HG02870 (cell line): ENCODE results near the gene G6PC3.
"Not testable (repeated sequence)": the region's sequence is repeated elsewhere in the genome, so short reads cannot be mapped to it uniquely, and the experiment has no call there.

Source experiments
- ATAC-seq: cut with Tn5 transposase; IDR thresholded peaks from one replicate; pipeline ENCODE4 v1.9.1; 2021; ENCODE audit warnings: mild to moderate bottlenecking, moderate library complexity; ENCODE audit not compliant: unreplicated experiment

G6PC3 gene

DNA sequence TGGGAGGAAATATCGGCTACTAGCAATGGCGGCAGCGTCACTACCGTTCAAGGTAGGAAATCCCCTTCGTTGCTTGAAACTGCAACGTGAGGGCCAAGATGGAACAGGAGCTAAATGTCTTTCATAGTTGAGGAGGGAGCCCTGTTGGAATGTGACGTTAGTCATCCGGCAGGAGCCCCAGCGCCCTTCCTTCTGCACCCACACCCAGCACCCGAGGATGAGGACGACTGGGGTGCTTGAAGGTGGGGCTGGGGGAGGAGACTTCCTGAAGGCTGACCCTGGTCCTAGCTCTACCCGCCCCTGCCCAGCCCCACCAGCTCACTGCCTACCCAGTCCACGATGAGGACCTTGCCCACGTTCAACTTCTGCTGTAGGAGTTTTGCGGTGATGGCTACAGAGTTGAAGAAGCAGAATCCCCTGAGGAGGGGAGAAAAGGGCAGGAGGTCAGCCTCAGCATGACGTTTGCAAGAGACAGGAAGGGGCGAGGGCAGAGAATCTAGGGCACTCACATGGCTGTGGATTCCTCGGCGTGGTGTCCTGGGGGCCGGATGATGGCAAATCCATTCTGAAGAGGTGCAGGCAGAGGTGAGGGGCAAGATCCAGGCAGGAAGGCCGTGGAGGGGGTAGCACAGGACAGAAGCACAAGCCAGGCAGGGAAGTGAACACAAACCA lies 11.9 kb downstream of the G6PC3 start:
- no peak for ATAC-seq

DNA sequence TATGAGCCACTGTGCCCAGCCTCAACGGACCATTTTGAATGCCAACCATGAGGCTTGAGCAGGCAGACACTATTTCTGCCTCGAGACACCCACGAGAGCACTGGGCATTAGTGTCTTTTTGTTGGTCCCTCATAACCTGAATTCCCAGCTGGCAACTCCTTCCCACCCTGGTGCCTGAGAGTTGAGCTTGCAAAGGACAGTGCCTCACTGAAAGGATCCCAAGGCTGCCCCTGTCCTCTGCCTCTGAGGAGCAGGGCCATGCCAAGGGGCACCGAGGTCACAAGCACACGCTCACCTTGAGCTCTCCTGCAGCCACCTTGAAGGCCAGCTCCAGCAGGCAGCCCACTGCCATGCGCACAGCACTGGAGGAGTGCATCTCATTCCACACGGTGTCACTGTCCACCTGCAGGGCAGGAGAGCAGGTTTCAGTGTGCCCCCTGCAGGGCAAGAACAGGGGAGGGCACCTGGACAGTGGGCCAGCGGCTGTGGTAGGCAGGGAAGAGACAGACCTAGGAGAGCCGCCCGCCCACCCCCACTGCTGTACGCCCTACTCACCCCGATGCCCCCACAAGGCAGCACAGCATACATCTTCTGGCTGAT lies 12.8 kb downstream of the G6PC3 start:
- no peak for ATAC-seq

DNA sequence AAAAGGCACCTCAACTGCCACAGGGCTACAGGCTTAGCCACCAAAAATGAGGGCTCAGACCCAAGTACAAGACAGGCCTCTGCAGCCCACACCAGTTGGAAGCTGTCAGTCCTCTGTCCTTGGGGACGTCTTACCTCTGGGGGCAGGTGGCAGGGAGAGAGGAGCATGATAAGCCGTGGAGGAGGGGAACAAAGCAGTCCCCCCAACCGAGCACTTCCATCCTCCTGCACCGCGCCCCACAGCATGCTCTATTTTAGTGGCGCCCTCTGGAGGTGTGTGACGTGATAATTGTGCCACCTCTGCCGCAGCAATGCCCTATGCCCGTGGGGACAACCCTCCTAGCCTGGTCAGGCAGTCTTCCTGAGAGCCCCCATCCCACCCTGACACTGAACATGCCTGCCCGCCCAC lies 13.6 kb downstream of the G6PC3 start:
- no peak for ATAC-seq

DNA sequence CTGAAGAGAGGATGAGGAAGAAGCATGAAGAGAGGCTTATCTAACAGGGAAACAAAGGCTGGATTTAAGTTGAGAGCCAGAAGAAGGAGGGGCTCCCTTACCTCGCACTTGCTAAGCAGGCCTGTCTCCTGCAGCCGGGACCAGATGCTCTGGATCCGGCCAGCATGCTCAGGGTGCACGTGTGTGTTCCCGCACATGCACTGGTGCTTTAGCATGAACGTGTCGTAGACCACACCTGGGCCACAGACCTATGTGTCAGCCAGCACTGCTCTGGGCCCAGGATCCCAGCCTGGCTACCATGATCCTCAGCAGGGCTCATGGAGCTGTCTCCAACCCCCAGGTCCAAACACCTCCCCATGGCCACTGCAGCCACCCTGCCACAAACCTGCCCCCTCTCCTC lies 14.4 kb downstream of the G6PC3 start:
- ATAC-seq, result no peak

DNA sequence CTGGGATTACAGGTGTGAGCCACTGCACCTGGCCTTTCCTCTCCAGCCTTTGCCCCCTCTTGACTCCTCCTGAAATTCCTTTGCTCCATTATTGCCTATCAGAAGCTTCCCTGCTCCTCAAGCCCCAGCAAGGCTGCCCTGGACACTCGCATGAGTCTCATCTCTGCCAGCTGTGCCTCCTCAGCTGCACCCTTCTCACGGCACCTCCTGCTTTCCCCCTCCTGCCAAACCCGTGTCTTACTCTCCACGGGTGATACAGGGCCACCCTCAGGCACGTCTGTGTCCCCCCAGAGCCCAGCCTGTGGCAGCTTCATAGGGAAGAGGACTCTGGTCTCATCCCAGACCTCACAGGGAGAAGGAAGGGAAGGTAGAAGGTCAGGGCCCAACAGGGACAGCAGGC lies 15.4 kb downstream of the G6PC3 start:
- ATAC-seq, result no peak

DNA sequence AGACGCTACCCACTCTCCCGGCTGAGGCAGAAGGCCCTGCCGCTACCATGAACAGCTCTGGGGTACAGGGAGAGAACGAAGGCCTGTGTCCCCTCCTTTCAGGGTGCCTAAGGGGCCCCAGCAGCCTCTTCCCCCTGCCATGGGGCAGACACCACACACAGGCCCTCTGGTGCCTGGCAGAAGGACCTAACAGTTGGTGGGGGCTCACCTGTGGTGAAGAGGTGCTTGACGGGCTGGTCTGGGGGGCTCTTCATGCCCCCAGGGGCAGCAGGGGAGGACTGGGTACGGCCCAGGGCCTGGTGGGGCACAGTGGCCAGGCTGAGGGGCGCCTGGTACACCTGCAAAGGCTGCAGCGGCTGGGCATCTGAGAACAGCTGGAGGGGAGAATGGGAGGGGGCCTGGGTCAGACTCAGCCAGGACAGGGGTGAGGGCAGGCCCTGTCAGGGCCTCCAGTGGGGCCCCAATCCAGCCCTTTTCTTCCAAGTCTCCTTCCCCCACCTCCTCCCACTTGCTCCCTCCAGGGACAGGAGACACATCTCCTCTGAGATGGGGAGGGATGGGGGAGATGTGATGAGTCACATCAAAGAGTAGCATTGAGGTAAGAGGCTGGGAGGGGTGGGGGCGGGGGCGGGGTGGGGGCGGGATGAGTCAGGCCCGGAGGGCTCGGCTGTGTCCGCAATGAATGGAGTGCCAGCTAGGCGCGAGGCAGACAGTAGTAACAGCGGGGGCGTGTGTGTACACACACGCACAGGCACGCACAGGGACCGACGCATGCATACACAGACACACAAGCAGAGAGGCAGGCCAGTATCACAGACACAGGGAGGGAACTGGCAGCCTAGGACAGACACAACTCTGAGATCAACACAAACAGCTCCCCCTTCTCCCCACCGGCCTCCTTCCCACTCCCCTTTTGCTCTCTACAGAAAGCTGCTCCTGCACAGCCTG lies 16.1 kb downstream of the G6PC3 start:
- no peak for ATAC-seq

DNA sequence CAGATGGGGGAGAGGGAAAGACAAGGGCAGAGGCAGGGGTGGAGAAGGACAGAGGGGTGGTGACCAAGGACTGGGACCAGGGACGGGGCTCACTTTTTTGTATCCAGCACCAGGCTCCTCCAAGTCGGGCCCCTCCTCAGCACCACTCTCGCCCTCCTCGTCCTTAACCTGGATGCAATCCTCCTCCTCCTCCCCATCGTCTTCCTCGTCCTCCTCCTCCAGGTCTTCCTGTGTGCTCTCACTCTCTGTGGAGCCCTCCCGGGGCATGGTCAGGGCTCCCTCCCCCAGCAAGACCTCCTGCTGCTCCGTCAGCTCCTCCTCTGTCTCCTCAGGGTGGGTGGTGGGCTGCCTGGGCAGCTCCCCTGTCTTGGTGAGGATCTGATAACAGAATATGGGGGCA lies 16.8 kb downstream of the G6PC3 start:
- no peak for ATAC-seq

DNA sequence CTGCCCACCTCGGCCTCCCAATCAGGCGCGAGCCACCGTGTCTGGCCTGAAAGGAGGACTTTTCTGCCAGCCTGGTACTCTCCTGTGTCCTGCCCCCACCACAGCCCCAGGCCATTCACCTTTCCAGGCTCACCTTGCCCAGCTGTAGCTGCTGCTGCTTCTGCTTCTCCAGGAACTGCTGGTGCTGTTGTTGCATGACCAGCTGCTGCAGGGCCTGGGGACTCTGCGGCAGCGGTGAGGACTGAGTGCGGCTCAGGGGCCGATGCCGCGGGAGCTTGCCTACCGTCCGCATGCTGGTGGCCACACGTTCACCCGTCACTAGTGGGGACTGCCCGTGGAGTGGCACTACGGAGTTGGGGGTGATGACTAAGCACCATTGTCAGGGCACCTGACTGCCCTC lies 17.7 kb downstream of the G6PC3 start:
- ATAC-seq, result no peak

DNA sequence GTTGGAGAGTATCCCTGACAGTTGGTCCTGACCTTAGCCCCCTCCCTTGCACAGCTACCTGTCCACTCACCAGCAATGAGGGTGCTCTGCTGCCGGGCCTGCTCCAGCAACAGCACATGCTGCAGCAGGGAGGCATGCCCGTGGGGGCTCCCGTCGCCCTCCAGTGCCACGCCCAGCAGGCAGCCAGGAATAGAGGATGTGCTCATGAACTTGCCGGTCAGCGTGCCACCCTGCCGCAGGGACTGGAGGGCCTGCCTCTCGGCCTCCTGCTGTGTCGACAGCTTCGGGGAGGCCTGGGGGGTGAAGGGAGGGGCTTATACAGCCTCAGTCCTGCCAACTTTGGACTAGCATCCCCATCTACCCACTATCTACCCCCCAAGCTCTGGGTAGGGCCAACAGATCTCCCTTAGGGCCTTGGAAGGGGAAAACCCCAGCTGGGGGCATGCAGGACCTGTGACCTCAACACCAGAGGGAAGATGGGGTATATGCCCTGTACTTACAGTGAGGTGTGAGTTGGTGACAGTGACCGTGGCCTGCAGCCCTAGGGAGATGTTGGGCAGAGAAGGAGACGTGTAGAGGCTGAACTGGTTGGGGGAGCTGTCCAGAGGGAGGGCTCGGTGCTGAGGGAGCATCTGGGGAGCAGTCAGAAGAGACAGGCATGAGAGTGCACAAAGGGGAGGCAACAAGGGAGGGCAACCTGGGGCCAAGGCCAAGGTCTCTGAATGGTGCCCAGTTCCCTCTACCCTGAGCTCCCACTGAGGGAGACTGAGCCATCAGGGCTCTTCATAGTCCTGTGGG lies 20.9 kb downstream of the G6PC3 start:
- no peak for ATAC-seq

DNA sequence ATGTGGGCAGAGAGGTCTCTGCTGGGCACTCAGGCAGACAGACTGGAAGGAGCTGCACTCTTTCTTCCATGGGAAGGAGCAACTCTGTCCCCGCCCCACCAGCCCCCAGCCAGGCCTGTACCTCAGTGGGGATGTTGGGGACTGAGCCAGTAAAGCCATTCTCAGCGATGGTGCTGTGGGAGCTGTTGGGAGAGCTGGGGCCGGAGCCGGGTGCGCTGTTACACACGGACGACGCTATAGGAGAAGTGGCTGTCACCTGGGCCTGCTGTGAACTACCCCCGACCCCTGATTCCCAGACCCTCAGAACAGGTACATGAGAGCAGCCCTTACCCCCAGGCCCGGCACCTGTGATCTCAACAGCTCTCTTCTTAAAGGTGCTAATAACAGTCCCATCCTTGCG lies 21.5 kb downstream of the G6PC3 start:
- ATAC-seq, result no peak

DNA sequence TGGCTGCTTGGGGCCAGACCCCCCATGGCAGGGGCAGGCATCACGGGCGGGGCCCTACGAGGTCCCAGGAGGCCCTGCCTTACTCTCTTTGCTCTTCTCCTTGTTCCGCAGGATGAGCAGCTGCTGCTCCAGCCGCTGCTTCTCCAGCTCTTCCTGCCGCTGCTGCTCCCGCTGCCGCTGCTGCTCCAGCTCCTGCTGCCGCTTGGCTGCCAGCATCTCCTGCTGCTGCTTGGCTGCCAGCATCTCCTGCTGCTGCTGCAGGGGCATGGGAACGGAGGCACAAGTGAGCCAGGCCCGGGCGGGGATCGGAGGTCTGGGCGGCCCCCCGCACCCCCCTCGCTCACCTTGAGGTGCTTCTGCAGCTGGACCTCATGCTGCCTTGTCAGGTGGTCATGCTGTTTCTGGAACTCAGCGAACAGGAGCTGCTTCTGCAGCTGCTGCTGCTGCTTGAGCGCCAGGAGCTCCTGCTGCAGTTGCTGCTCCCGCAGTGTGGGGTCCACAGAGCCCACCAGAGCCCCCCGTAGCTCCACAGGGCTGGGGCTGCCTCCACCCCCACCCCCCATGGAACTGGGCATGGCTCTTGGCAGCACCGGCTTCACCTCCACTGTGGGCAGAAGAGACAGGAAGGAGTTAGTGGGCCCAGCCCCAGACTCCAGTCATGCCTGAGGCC lies 22.8 kb downstream of the G6PC3 start:
- ATAC-seq, result no peak

DNA sequence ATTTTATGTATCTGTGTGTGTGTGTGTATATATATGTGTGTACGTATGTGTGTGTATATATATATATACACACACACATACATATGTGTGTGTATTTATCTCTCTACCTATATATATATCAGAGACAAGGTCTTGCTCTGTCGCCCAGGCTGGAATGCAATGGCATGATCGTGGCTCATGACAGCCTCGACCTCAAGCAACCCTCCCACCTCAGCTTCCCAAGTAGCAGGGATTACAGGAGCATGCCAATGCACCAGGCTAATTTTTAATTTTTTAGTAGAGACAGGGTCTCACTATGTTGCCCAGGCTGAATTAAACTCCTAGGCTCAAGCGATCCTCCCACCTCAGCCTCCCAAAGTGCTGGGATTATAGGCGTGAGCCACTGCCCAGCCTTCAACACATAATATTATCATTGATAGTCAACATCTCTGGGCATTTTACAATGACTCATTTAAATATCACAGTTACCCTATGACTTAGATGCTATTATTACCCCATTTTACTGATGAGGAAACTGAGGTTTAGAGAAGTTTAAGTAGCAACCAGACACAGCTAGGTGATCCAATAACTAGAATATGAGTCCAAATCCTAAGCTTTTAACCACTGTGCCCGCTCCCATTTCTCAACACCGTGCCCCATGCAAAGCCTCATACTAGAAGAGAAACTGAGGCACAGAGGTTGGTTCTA lies 24.3 kb downstream of the G6PC3 start:
- no peak for ATAC-seq

DNA sequence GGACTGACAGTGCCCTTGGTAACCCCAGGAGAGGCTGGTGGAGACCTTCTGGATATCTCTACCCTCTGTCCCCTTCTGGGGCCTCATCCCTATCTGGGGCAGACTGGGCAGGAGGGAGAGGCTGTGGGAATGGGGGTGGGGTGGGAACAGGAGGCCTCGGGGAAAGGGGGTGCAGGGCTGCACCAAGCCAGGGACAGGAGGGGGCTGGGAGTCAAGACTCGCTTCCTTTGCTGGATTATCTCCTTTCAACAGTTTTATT lies 24.8 kb downstream of the G6PC3 start:
- no peak for ATAC-seq

DNA sequence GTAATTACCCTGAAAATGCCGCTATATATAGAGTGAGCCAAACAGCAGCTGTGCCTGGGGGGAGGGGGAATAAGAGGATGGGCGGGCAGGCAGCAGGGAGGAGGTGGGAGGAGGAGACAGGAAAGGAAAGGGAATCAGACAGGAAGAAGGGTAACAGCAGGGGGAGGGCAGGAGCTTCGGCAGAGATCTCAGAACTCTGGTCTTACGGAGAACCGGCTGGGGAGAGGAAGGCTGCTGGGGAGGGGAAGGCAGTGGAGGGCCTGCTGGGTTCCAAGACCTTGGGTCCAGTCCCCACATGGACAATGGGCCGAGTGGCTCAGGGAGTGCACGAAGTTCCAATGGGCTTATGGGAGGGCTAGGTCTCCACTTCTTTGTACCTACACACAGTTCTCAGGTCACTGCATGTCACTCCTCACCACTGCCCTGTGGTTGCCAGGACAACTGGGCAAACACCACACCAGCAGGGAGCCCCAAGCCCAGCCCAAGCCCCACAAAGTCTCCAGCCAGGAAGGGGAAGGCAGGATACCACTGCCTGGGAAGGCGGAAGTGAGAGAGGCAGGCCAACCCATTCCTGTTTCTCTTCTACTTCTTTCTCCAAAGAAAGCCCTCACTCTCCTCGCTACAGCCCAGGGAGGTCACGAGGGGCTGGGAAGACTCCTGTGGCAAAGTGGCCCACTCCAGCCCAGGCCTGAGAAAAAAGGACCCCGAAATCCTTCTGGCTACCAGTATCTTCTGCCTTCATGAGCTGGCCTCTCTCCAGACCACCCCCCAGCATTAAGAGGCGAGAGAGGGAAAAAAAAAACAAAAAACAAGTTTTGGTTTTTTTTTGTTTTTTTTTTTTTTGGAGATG lies 25.3 kb downstream of the G6PC3 start:
- ATAC-seq, result no peak

DNA sequence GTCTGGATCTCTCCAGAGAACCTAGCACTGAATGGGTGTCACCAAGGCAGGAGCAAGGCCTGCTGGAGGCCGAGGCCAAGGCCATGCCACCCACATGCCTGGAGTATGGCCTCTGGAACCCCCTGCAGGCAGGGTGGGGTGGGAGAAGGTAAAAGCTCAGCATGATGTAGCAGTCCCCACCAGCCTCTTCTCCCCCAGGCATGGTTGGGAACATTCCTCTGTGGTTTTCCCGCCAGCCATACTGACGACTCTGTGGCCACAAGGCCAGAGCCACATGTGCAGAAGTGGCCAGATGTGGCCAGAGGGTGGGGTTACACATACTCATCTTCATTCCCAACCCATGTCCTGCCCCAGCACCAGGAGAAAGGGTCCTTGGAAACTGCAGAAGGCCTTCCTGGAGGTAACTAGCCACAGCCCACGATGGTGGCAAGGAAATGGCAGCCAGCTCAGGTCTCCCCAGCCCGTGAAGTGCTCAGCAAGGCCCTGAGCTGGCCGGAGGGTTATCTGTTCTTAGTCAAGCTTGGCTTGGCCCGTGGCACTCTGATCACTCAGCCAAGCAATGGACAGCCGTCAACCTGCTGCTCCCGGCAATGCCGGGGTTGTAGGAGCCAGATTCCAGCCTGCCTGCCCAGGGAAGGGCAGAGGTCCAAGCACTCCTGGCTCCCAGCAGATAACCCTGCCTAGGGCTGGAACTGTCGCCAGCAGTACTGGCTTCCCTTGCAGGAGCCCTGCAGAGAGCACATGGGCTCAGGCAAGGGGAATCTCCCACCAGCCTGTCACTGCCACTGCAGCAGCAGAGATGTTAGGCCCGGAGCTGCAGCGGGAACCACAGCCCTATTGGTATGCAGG lies 26.8 kb downstream of the G6PC3 start:
- ATAC-seq, result no peak

DNA sequence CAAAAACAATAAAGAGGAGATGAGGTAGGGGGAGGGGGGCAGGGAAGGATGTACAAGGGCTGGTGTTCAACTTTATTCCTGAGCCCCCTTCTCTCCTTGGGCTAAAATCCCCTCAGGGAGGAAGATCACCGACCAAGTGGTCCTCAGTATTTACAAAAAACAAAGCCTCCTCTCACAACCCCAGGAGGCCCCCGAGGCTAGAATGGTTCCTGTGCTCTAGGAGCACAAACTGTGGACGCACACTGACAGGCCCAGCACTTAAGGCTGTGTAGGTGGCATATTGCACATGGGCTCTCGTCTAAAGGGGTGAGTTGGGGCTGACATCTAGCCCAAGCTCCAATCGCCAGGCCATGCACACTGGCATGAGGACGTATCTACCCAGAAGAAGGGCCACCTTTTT lies 31.3 kb downstream of the G6PC3 start:
- not testable (repeated sequence) for ATAC-seq

DNA sequence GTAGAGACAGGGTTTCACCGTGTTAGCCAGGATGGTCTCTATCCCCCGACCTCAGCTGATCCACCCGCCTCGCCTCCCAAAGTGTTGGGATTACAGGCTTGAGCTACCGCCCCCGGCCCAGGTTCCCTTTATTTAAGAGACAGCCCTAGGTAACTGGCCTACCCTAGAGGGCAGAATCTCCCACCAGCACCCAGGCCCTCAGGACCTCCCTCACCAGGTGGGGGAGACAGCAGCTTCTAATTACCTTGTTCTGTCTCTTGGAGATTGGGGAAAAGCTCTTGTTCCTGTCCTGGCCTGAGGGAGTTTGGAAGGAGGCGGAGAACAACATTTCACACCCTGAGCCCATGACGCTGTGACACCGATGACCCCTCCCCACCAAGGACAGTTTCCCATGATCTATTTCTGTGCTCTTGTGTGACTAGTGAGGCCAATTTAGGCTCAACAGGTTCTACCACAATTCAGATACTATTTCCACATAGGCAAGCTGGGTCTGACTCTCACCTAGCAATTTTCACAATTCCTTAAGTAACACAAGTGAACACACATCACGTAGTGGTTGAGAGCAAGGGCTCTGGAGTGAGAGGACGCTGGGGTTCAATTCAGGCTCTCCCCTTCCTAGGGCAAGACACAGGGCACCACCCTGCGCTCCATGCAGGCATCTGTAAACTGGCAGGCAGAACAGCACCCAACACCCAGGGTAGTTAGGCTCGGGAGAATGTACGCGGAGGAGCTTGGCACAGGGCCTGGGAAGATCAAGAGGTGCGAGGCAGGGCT lies 32.5 kb downstream of the G6PC3 start:
- no peak for ATAC-seq

DNA sequence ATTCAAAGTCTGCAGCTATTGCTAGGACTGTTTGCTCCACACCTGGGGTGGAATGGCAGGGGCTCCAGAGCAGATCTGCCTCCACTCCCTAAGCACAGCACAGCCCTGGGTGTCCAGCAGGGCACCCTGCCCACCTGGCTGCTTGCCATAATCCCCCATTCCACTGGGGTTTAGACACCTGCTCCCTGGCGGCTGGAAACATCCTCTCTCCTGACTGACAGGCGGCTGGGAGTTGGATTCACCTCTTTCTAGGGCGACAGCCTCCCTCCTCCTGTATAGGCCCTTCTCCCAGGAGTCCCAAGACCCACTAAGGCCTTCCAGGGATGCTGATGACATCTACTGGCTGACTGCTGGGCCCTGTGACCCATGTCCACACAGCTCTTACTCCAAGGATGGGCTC lies 34.9 kb downstream of the G6PC3 start:
- no peak for ATAC-seq
